ENCODE data around the gene PLA2R1. TPM values are rescaled to one million over a fixed set of nuclear protein-coding genes. Genes with fewer than 3 reads are reported as not detected.
"Not testable (repeated sequence)": the region's sequence is repeated elsewhere in the genome, so short reads cannot be mapped to it uniquely, and the experiment has no call there.

The PLA2R1 gene
- polyA plus RNA-seq, 3 donors = not detected

DNA sequence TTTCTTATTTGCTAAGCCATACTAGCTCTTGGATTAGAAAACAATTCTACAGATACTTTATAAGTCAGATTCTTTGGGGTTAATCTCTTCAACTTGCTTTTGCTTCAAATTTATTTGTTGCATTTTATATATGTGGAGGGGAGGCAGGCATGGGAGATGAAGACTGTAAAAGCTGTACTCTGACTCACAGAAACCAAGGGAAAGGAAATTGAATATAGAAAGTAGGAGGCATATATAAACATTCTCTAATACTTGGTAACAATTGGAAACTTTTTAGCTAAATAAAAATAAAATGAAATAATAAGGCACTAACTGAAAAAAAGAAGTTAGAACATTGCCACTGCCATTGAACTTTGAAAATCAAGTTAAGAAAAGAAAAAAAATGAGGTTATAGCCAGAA, 21.3 kb downstream of the PLA2R1 start:
- Histone ChIP-seq H3K4me1 (ENCODE audit: control insufficient read depth in 1 of 2, insufficient read depth in 2 of 2, low read length in 2 of 2) (no peaks in the 10 kb centered on the region), H4K20me1 (ENCODE audit: insufficient read depth, low read length) (no peaks in the 10 kb centered on the region), H3K27me3 (ENCODE audit: control insufficient read depth in 2 of 2, insufficient read depth in 2 of 2, low read length in 2 of 2) (no peaks in the 10 kb centered on the region), H3K79me2 (ENCODE audit: insufficient read depth, low read length) (no peaks in the 10 kb centered on the region), H3K9me3 (replicated peaks in 1 of 2; ENCODE audit: control insufficient read depth in 1 of 2, insufficient read depth in 1 of 2, low read length in 2 of 2) (no peaks in the 10 kb centered on the region), H2AFZ (ENCODE audit: insufficient read depth, low read depth, low read length, poor library complexity, severe bottlenecking) (no peak overlapping the region), H3K4me3 (replicated peaks in 1 of 3; ENCODE audit: low read depth in 2 of 3, low read length in 3 of 3) (no peak overlapping the region), H3K9ac (ENCODE audit: insufficient read depth, low read length, poor library complexity, severe bottlenecking) (no peak overlapping the region), H3K4me2 (replicated peaks; ENCODE audit: extremely low read depth, low read length, poor library complexity, severe bottlenecking) (no peak overlapping the region), H3K36me3 (replicated peaks in 1 of 2; ENCODE audit: control insufficient read depth in 1 of 2, insufficient read depth in 2 of 2, low read length in 2 of 2) (no peaks in the 10 kb centered on the region), H3K27ac (ENCODE audit: low read depth in 1 of 2, low read length in 2 of 2) (no peak overlapping the region)
- no peak for DNase-seq
- no peak overlapping the region for H3K4me3 Mint-ChIP-seq
- TF ChIP-seq, protein P1, sequence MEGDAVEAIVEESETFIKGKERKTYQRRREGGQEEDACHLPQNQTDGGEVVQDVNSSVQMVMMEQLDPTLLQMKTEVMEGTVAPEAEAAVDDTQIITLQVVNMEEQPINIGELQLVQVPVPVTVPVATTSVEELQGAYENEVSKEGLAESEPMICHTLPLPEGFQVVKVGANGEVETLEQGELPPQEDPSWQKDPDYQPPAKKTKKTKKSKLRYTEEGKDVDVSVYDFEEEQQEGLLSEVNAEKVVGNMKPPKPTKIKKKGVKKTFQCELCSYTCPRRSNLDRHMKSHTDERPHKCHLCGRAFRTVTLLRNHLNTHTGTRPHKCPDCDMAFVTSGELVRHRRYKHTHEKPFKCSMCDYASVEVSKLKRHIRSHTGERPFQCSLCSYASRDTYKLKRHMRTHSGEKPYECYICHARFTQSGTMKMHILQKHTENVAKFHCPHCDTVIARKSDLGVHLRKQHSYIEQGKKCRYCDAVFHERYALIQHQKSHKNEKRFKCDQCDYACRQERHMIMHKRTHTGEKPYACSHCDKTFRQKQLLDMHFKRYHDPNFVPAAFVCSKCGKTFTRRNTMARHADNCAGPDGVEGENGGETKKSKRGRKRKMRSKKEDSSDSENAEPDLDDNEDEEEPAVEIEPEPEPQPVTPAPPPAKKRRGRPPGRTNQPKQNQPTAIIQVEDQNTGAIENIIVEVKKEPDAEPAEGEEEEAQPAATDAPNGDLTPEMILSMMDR (IDR thresholded peaks at IDR 0.05) = no peak
- intact Hi-C loops (cut with micrococcal nuclease) = no loop called here
- no peaks in the 10 kb centered on the region for H3K4me1 Mint-ChIP-seq
- H3K36me3 Mint-ChIP-seq = no peaks in the 10 kb centered on the region
- no peaks in the 10 kb centered on the region for H3K9me3 Mint-ChIP-seq
- H3K27ac Mint-ChIP-seq = no peak overlapping the region
- H3K27me3 Mint-ChIP-seq (ENCODE audit: low read depth in 3 of 3) = peaks cover 0 to 3% (median 2%) of the 10 kb centered on the region in 3 donors

DNA sequence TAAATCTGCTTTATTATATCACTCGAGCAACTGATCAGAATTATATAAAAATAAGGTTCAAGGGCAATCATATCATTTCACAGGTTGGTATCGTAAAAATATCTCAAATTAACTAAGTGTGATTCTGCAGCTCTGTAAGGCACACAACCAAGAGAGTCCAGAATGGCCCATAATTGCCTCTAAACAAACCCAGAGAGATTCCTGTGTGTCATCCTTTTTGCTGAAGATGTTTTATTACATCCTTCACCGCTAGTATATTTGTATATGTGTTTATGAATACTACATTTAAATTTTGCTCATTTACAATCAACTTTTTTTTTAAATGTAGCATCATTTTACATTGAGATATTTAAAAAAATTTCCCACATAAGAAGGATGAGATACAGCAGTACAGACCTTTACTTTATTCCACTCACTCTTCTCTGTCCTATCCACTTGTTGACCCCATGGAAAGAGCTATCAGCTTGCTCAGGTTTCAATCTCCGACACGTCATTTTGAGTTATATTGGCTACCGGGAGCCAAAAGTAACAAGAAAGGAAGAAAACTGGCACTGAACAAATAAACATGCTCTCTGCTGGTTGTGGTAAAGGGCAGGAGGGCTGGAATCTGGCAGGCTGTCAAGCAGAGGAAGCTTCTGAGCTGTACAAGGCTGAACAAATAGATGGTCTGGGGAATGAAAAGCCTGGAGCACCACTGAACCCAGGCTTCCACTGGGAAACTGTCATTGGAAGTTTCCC, 23.1 kb downstream of the PLA2R1 start:
- H3K27me3 Mint-ChIP-seq (ENCODE audit: low read depth in 3 of 3) = peaks cover 0 to 6% (median 3%) of the 10 kb centered on the region in 3 donors
- H3K27ac Mint-ChIP-seq = no peak overlapping the region
- Histone ChIP-seq H3K4me3 (replicated peaks in 1 of 3; ENCODE audit: low read depth in 2 of 3, low read length in 3 of 3) (no peak overlapping the region), H3K4me1 (ENCODE audit: control insufficient read depth in 1 of 2, insufficient read depth in 2 of 2, low read length in 2 of 2) (no peaks in the 10 kb centered on the region), H3K79me2 (ENCODE audit: insufficient read depth, low read length) (no peaks in the 10 kb centered on the region), H2AFZ (ENCODE audit: insufficient read depth, low read depth, low read length, poor library complexity, severe bottlenecking) (no peak overlapping the region), H3K27me3 (ENCODE audit: control insufficient read depth in 2 of 2, insufficient read depth in 2 of 2, low read length in 2 of 2) (no peaks in the 10 kb centered on the region), H4K20me1 (ENCODE audit: insufficient read depth, low read length) (no peaks in the 10 kb centered on the region), H3K9me3 (replicated peaks in 1 of 2; ENCODE audit: control insufficient read depth in 1 of 2, insufficient read depth in 1 of 2, low read length in 2 of 2) (no peaks in the 10 kb centered on the region), H3K27ac (ENCODE audit: low read depth in 1 of 2, low read length in 2 of 2) (no peak overlapping the region), H3K9ac (ENCODE audit: insufficient read depth, low read length, poor library complexity, severe bottlenecking) (no peak overlapping the region), H3K36me3 (replicated peaks in 1 of 2; ENCODE audit: control insufficient read depth in 1 of 2, insufficient read depth in 2 of 2, low read length in 2 of 2) (no peaks in the 10 kb centered on the region), H3K4me2 (replicated peaks; ENCODE audit: extremely low read depth, low read length, poor library complexity, severe bottlenecking) (no peak overlapping the region)
- no peaks in the 10 kb centered on the region for H3K36me3 Mint-ChIP-seq
- H3K4me1 Mint-ChIP-seq = no peaks in the 10 kb centered on the region
- H3K9me3 Mint-ChIP-seq = no peaks in the 10 kb centered on the region
- 70% methylated on average over 3 of the region's 6 CpGs for WGBS (ENCODE audit: insufficient coverage)
- TF ChIP-seq, protein P1 (IDR thresholded peaks at IDR 0.05) = no peak
- intact Hi-C loops (cut with micrococcal nuclease) = no loop called here
- no peak overlapping the region for H3K4me3 Mint-ChIP-seq
- no peak for DNase-seq

DNA sequence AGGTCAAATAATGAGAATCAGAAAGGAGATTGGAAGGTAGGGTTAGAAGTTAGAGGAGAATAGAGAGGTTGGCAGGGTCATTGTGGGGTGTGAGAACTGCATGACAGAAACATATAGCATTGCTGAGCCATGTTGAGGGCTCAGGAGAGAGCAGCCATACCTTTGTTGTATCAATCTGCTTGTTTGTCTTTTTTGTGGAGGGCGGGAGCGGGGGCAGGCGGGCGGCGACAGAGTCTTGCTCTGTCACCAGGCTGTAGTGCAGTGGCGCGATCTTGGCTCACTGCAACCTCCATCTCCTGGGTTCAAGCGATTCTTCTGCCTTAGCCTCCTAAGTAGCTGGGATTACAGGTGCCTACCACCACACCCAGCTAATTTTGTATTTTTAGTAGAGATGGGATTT, 23.8 kb downstream of the PLA2R1 start:
- H3K9me3 Mint-ChIP-seq; H3K9ac ChIP-seq (ENCODE audit: insufficient read depth, low read length, poor library complexity, severe bottlenecking); H3K4me3 Mint-ChIP-seq; H3K36me3 ChIP-seq (replicated peaks in 1 of 2; ENCODE audit: control insufficient read depth in 1 of 2, insufficient read depth in 2 of 2, low read length in 2 of 2); H3K27me3 Mint-ChIP-seq (ENCODE audit: low read depth in 3 of 3); H3K4me2 ChIP-seq (replicated peaks; ENCODE audit: extremely low read depth, low read length, poor library complexity, severe bottlenecking); H3K79me2 ChIP-seq (ENCODE audit: insufficient read depth, low read length); intact Hi-C loops (cut with micrococcal nuclease); H3K4me1 ChIP-seq (ENCODE audit: control insufficient read depth in 1 of 2, insufficient read depth in 2 of 2, low read length in 2 of 2); H3K27me3 ChIP-seq (ENCODE audit: control insufficient read depth in 2 of 2, insufficient read depth in 2 of 2, low read length in 2 of 2); H4K20me1 ChIP-seq (ENCODE audit: insufficient read depth, low read length); H2AFZ ChIP-seq (ENCODE audit: insufficient read depth, low read depth, low read length, poor library complexity, severe bottlenecking); H3K36me3 Mint-ChIP-seq; H3K27ac ChIP-seq (ENCODE audit: low read depth in 1 of 2, low read length in 2 of 2); DNase-seq; H3K4me1 Mint-ChIP-seq; H3K9me3 ChIP-seq (replicated peaks in 1 of 2; ENCODE audit: control insufficient read depth in 1 of 2, insufficient read depth in 1 of 2, low read length in 2 of 2); H3K4me3 ChIP-seq (replicated peaks in 1 of 3; ENCODE audit: low read depth in 2 of 3, low read length in 3 of 3); H3K27ac Mint-ChIP-seq: not testable (repeated sequence)
- 100% methylated on average over 3 of the region's 8 CpGs for WGBS (ENCODE audit: insufficient coverage)

Data from CD14-positive monocyte (primary cell).